ENCODE results near the gene SKI. TPM values are rescaled to one million over a fixed set of nuclear protein-coding genes. Genes with fewer than 3 reads are reported as not detected.

The SKI gene
- total and polyA plus RNA-seq, 9 of the 15 experiments (the other 6 are each of a cell fraction or from before 2014, with no cell fraction given) = 0.10 to 60.5 (median 4.6) TPM

- TF ChIP-seq ARID3A (IDR thresholded peaks at IDR 0.05; ENCODE audit: borderline replicate concordance, low read depth, low read length) (peak; percentile 45; the same call in 1 of the 2 replicates), GTF2F1 (IDR thresholded peaks at IDR 0.05; ENCODE audit: low read depth, low read length) (no peak), SNAPC5 (CRISPR knock-in tag; IDR thresholded peaks at IDR 0.05) (no peak), ETV5 (CRISPR knock-in tag; IDR thresholded peaks at IDR 0.05; ENCODE audit: low read depth) (no peak), RAD21 (CRISPR knock-in tag; conservative IDR thresholded peaks at IDR 0.05 in 1 of 2, IDR thresholded peaks at IDR 0.05 in 1 of 2) (peak in 1 of 2 experiments; percentile 27; a peak in 2 of 4 replicates), SMARCE1 (IDR thresholded peaks at IDR 0.05) (peak; percentile 91), MAFF (IDR thresholded peaks at IDR 0.05; ENCODE audit: low read length) (no peak; the same call in 1 of the 2 replicates), BMI1 (IDR thresholded peaks at IDR 0.05; ENCODE audit: low read length) (no peak), HEY1 (CRISPR knock-in tag; IDR thresholded peaks at IDR 0.05; ENCODE audit: borderline replicate concordance) (no peak), ZNF395 (CRISPR knock-in tag; IDR thresholded peaks at IDR 0.05) (peak; percentile 51; the same call in 1 of the 2 replicates), BRD4 (IDR thresholded peaks at IDR 0.05) (no peak), FOXP4 (CRISPR knock-in tag; IDR thresholded peaks at IDR 0.05; ENCODE audit: borderline replicate concordance) (no peak), CBX3 (IDR thresholded peaks at IDR 0.05; ENCODE audit: borderline replicate concordance in 1 of 2, low read length in 2 of 2) (no peak), RNF2 (IDR thresholded peaks at IDR 0.05) (peak; percentile 76; the same call in 1 of the 2 replicates), ZZZ3 (IDR thresholded peaks at IDR 0.05) (no peak), ZNF764 (CRISPR knock-in tag; IDR thresholded peaks at IDR 0.05; ENCODE audit: low read depth) (no peak), ZNF717 (CRISPR knock-in tag; IDR thresholded peaks at IDR 0.05) (no peak), PRDM10 (IDR thresholded peaks at IDR 0.05; ENCODE audit: partially characterized antibody) (no peak)
Observed at GRCh38 chr1:2290595-2291510, 62.7 kb downstream of the SKI start (continued).

All from K562 (cell line).